Neutrophil (primary cell): ENCODE results near the gene THUMPD1.
A peak's percentile ranks its signal among the peaks of the same experiment; 100 is the strongest.

Experiments
- H3K27ac ChIP-seq: fragments of 200-600 bp; sonication (generic); 2 replicates; pipeline ENCODE4 v1.5.1; 2016; ENCODE audit warnings: mild to moderate bottlenecking, moderate library complexity
- H3K27me3 ChIP-seq: fragments of 200-600 bp; sonication (generic); 2 replicates; pipeline ENCODE4 v1.6.0; 2016; ENCODE audit warnings: mild to moderate bottlenecking
- H3K36me3 ChIP-seq: fragments of 200-600 bp; sonication (generic); 2 replicates; pipeline ENCODE4 v1.5.1; 2017
- H3K4me1 ChIP-seq, 2 experiments: fragments of 200-600 bp in 1 of 2; sonication (generic) in 1 of 2; 1 replicate in 1 of 2; 2 replicates in 1 of 2; pipeline versions ENCODE4 v1.5.1 to v1.6.1; 2013 to 2016; ENCODE audit warnings: low read depth in 1 of 2, low read length in 1 of 2, mild to moderate bottlenecking in 1 of 2, moderate library complexity in 1 of 2; ENCODE audit not compliant: control insufficient read depth in 1 of 2, insufficient read depth in 1 of 2
- H3K4me3 ChIP-seq, 2 experiments: fragments of 200-600 bp in 1 of 2; sonication (generic) in 1 of 2; 1 replicate in 1 of 2; 2 replicates in 1 of 2; pipeline ENCODE4 v1.5.1; 2013 to 2016; ENCODE audit warnings: low read depth in 1 of 2, low read length in 1 of 2, mild to moderate bottlenecking in 1 of 2, moderate library complexity in 1 of 2
- H3K9me3 ChIP-seq: fragments of 200-600 bp; sonication (generic); 2 replicates; pipeline ENCODE4 v1.5.1; 2016
- TF ChIP-seq, protein P1 (sequence below): fragments of 200-600 bp; sonication (generic); IDR thresholded peaks from 2 replicates; pipeline ENCODE4 v1.5.1; 2016; ENCODE audit warnings: antibody characterized with exemption

The THUMPD1 gene, protein sequence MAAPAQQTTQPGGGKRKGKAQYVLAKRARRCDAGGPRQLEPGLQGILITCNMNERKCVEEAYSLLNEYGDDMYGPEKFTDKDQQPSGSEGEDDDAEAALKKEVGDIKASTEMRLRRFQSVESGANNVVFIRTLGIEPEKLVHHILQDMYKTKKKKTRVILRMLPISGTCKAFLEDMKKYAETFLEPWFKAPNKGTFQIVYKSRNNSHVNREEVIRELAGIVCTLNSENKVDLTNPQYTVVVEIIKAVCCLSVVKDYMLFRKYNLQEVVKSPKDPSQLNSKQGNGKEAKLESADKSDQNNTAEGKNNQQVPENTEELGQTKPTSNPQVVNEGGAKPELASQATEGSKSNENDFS

GRCh38 chr16:20741554-20742285, at the start of gene THUMPD1:
Gene THUMPD1, minus strand, starts transcription at chr16:20741818. Its CDS starts 79 bp downstream, at chr16:20741739.
- H3K27ac ChIP-seq = peak within 1 kb of the TSS; percentile 94
- peak within 1 kb of the TSS; percentile 99 for H3K4me3 ChIP-seq
- H3K4me1 ChIP-seq = peaks cover 22 to 25% of the 10 kb centered on the region in 2 experiments
- H3K9me3 ChIP-seq = no peaks in the 10 kb centered on the region
- peaks cover 13% of the 10 kb centered on the region for H3K36me3 ChIP-seq
- no peaks in the 10 kb centered on the region for H3K27me3 ChIP-seq
- TF ChIP-seq, protein P1, sequence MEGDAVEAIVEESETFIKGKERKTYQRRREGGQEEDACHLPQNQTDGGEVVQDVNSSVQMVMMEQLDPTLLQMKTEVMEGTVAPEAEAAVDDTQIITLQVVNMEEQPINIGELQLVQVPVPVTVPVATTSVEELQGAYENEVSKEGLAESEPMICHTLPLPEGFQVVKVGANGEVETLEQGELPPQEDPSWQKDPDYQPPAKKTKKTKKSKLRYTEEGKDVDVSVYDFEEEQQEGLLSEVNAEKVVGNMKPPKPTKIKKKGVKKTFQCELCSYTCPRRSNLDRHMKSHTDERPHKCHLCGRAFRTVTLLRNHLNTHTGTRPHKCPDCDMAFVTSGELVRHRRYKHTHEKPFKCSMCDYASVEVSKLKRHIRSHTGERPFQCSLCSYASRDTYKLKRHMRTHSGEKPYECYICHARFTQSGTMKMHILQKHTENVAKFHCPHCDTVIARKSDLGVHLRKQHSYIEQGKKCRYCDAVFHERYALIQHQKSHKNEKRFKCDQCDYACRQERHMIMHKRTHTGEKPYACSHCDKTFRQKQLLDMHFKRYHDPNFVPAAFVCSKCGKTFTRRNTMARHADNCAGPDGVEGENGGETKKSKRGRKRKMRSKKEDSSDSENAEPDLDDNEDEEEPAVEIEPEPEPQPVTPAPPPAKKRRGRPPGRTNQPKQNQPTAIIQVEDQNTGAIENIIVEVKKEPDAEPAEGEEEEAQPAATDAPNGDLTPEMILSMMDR = peak; percentile 52

DNA sequence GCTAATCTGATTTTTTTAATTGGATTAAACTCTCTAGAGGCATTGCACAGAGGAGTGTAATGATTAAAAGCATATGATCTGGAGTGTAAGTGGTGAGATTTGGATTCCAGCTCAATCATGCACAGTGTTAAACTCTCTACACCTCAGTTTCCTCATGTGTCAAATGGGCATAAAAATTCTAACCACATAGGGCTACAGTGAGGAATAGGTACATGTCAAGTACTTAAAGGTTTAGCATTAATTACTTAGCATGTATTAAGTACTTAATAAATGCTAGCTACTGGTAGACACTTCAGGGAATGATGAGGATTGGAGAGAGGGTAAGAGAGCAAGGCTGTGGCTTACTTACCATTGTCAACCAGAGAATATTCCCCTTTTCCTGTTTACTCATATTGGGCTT, 47.5 kb upstream of the THUMPD1 start:
- Histone ChIP-seq H3K9me3 (no peaks in the 10 kb centered on the region), H3K4me1 (no peaks in the 10 kb centered on the region), H3K36me3 (no peaks in the 10 kb centered on the region), H3K27ac (no peak overlapping the region), H3K27me3 (no peaks in the 10 kb centered on the region), H3K4me3 (no peak overlapping the region)
- TF ChIP-seq, protein P1 = no peak

DNA sequence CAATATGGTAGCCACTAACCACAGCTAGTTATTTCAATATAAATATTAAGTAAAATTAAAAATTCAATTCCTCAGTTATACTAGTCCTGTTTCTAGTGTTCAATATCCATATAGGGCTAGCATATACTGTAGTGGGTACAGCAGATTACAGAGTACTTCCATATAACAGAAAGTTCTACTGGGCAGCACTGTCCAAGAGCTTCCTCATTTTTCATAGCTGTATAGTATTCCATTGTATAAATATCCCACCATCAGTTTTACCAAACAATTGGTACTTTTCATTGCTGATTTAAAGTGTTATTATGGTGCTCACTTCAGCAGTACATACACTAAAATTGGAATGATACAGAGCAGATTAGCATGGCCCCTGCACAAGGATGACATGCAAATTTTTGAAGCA, 42.6 kb upstream of the THUMPD1 start:
- H3K36me3 ChIP-seq = no peaks in the 10 kb centered on the region
- H3K27ac ChIP-seq = no peak overlapping the region
- TF ChIP-seq, protein P1 = no peak
- peaks cover 5 to 8% of the 10 kb centered on the region in 2 experiments for H3K4me1 ChIP-seq
- H3K9me3 ChIP-seq = no peaks in the 10 kb centered on the region
- H3K4me3 ChIP-seq = no peak overlapping the region
- H3K27me3 ChIP-seq = no peaks in the 10 kb centered on the region

DNA sequence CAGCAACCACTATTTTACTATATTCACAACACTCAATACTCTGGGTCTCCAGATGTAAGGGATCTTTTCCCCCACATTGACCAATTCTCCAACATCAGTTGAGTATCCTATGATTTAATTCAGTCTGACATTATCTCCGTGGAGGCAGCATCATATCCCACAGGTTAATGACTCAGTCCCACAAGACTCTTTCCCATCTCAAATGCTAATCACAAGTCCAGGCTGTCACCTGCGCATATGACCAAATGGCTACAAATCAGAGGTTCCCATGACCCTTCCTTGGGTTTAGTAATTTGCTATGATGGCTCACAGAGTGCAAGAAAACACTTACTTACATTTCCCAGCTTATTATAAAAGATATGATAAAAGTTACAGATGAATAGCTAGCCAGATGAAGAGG, 40.9 kb upstream of the THUMPD1 start:
- no peaks in the 10 kb centered on the region for H3K27me3 ChIP-seq
- no peak overlapping the region for H3K27ac ChIP-seq
- H3K4me1 ChIP-seq = peaks cover 5 to 8% of the 10 kb centered on the region in 2 experiments
- TF ChIP-seq, protein P1 = no peak
- no peaks in the 10 kb centered on the region for H3K36me3 ChIP-seq
- no peak overlapping the region for H3K4me3 ChIP-seq
- no peaks in the 10 kb centered on the region for H3K9me3 ChIP-seq

GRCh38 chr16:20781697-20782096, 40.1 kb upstream of the THUMPD1 start:
- no peaks in the 10 kb centered on the region for H3K27me3 ChIP-seq
- H3K36me3 ChIP-seq = no peaks in the 10 kb centered on the region
- H3K4me3 ChIP-seq = no peak overlapping the region
- peaks cover 5 to 8% of the 10 kb centered on the region in 2 experiments for H3K4me1 ChIP-seq
- H3K27ac ChIP-seq = peak overlapping the region; percentile 43
- H3K9me3 ChIP-seq = no peaks in the 10 kb centered on the region
- TF ChIP-seq, protein P1 = no peak
